ENCODE measurements around the gene PCDH15.

Gene PCDH15

DNA sequence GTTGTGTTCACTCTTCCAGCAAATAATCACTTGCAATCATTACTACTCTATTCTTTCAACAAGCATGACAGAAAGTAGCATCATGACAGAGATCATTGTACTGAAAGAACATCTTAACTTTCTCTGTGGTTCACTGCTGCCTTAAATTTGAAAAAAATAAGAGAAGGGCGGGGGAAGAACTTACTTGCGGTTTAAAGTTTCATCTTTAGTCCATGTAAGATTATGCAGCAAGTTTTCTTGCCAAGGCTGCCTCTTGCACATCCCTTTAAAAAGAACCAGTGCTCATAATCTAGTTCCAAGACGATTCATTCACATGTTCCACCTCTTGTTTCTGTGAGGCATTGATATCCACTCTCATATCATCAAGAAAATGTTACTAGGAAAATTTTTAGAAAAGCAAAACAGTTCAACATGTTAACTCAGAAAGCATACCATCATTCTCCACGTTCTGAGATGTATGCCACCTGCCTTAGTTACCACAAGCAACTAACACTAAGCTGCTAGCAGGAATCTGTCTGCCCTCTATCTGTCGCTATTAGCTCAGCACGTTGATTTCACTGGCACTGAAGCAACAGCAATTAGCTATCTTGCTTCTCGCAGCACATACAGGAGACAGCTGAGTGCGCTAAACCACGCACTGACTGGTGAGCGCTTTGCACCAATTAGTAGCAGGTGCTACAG is at the start of gene PCDH15:
PCDH15 (minus strand) TSS at position 491 of the 681 bp plus-strand sequence. CDS start 136,969 bp downstream, outside the sequence.
- no peak for DNase-seq (ENCODE audit: low read depth)

- DNase-seq (ENCODE audit: low read depth), result no peak
Observed at GRCh38 chr10:54843932-54844331, 42.9 kb upstream of the PCDH15 start.

- no peak for DNase-seq (ENCODE audit: low read depth)
Observed at GRCh38 chr10:54843085-54843646, 42.1 kb upstream of the PCDH15 start.

- DNase-seq (ENCODE audit: low read depth), result no peak
Observed at GRCh38 chr10:54837479-54837878, 36.4 kb upstream of the PCDH15 start.

- no peak for DNase-seq (ENCODE audit: low read depth)
Observed at GRCh38 chr10:54833029-54833428, 32.0 kb upstream of the PCDH15 start.

- no peak for DNase-seq (ENCODE audit: low read depth)
Observed at GRCh38 chr10:54826994-54827560, 26.0 kb upstream of the PCDH15 start.

DNA sequence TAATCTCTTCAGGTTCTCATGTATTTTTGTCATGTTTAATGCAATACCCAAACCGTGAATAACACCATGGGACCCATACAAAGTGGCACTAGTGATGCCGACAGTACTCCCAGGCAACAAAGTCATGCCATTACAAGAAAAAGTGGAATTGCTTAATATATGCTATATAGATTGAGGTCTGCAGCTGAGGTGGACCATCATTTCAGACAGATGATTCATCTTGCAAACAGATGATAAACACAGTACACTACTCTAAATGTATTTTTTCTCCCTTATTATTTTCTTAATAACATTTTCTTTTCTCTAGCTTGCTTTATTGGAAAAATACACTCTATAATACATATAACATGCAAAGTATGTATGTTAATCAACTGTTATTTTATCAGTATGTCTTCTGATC is 14.6 kb upstream of the PCDH15 start:
- DNase-seq (ENCODE audit: low read depth), result no peak

DNA sequence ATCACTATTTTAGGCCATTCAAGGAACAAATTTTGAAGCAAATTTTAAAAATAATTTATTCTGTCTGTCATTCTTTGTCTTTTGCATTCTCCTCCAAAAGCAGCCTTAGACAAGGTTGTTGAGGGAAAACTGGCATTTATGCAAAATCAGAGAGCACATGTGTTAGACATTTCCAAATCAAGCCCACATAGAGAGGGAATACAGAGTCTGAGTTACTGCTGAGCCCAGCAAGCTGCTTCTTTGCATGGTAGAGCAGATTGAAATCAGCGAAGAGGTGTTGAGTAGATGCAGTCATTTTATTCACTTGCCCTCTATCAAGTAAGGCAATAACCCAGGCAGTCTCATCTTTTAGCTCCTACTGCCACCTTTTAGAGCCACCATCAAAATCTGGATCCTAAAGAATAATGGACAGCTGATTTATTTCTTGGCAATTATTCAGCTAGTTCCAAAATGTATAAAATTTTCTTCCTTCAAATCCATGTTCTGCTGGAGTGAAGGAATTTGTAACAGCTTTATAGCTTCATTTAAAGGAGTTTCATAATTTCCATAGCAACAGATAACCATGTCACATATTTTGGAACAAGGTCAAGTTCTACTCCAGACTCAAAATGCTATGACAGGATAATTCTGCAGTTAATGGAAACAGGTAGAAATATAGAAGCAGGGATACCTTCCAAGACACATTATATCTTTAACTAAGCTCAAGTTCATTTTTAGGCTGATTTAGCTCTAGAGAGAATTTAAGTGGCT is 7.3 kb upstream of the PCDH15 start:
- DNase-seq (ENCODE audit: low read depth), result no peak

- no peak for DNase-seq (ENCODE audit: low read depth)
Observed at GRCh38 chr10:54799506-54799905, 1.5 kb downstream of the PCDH15 start.

- no peak for DNase-seq (ENCODE audit: low read depth)
Observed at GRCh38 chr10:54797636-54798321, 3.3 kb downstream of the PCDH15 start.

DNA sequence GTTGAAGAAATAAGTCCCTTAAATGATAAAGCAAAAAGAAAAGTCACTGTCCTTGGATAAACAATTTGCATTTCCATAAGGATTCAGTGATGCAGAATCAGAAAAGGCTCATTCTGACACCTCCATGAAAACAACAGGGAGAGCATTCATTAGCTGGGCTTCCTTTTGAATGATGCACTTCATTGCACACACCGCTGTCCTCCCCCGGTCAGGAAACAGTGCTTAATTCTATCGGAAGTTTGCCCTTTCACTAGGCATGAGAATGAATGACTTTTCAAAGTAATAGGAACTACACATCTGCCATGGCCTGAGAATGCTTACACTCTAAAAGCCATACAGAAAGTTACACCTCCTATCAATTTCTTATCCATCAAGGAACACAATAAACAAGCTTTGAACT is 4.2 kb downstream of the PCDH15 start:
- no peak for DNase-seq (ENCODE audit: low read depth)

GRCh38 chr10:54776622-54777021 is 24.4 kb downstream of the PCDH15 start:
- DNase-seq (ENCODE audit: low read depth), result no peak

GRCh38 chr10:54772468-54773122 is 28.4 kb downstream of the PCDH15 start:
- no peak for DNase-seq (ENCODE audit: low read depth)

GRCh38 chr10:54769051-54769450 is 32.0 kb downstream of the PCDH15 start:
- no peak for DNase-seq (ENCODE audit: low read depth)

DNA sequence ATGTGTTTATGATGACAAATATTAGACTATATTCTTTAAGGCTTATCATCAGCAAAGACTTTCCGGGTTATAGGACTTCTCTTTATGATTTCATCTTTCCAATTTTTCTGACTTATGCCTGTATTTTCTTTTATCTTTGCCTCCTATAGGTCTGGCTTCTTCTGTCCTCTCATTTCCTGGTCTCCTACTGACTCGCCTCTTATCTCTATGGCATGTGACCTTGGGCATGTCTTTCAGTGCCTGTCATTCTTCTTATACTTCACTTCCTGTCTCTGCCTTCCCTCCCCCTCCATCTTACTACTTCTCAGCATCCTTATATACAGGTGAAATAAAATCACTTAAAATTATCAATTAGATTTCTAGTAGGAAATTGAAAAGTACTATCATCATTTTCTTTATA is 42.2 kb downstream of the PCDH15 start:
- no peak for DNase-seq (ENCODE audit: low read depth)

DNA sequence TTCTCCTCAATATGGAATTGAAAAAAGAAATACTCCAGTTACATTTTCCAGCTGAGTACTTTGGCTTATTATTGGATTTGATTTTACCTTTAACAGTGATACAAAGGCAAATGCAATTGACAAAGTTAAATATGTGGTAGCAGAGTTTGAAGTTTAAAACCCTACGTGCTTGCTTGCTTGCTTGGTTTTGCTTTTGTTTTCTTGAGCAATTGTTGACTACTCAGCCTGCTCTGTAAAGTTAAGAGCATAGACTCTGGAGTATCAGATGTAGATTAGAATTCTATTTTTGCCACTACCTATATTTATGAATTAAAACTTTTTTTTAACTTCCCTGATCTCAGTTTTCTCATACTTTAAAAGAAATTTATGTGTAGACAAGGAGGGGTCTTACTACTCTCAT is 51.4 kb downstream of the PCDH15 start:
- DNase-seq (ENCODE audit: low read depth), result no peak

DNA sequence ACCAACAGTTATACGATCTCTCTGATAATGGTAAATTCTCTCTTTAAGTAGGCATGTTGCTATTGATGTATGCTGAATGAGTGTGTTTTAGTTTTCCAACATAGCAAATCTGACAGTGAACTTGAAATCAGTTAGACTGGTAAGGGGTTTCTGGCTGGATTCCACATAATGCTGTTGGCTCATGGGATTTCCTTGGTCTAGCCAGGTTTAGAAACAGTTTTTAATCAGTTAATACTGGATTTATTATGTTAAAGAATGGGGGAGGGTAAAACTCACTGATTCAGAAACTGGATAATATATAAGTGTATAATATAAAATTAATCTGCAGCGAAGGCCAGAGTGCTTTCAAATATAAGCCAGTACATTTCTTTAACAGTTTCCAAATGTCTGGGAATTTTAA is 55.6 kb downstream of the PCDH15 start:
- no peak for DNase-seq (ENCODE audit: low read depth)

DNA sequence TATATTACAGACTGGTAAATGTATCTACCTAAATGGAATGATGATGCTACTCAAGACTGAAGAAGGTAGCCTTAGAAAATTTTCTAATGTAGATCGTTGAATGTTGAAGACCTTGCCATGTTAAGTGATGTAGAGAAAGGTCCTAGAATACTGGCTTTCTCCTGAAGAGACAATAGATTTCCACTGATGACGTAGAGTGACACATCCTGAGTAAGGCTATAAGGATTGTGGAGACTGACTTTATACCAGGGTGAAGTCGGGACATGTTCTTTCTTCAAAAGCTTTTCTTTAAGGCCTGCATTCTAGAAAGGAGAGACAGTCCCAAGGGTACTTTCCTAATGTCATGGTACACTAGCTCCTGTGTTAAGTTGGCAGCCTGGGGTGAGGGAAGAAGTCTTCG is 58.6 kb downstream of the PCDH15 start:
- DNase-seq (ENCODE audit: low read depth), result no peak

- DNase-seq (ENCODE audit: low read depth), result no peak
Observed at GRCh38 chr10:54728511-54728910, 72.5 kb downstream of the PCDH15 start.

DNA sequence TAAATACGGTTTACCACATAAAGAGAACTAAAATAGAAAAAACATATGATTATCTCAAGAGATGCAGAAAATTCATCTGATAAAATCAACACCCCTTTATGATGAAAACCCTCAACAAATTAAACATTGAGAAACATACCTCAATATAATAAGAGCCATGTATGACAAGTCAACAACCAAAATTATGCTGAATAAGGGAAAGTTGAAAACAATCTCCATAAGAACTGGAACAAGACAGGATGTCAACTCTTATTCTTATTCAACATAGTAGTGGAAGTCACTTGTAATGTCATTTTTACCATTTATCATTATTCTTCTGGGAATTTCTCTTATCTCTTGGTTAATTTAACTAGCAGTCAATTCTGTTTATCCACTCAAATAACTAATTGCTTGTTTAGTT is 79.0 kb downstream of the PCDH15 start:
- DNase-seq (ENCODE audit: low read depth), result no peak

DNA sequence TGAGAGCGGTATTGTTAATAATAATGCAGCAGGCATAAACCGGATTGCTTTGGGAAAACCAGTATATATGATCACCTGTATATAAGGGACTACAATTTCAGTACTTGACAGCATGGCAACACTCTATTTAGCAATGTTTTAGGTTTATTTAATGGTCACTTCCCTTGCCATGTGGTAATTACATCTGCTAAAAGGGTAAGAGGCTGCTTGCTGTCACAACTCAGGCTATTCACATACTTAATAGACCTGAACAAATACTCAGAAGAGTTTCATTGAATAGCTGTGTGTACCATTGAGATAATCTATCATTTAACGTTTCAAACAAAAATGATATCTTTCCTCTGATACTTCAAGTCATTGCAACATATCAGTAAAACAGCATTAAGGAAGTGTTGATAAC is 90.1 kb downstream of the PCDH15 start:
- DNase-seq (ENCODE audit: low read depth), result no peak

DNA sequence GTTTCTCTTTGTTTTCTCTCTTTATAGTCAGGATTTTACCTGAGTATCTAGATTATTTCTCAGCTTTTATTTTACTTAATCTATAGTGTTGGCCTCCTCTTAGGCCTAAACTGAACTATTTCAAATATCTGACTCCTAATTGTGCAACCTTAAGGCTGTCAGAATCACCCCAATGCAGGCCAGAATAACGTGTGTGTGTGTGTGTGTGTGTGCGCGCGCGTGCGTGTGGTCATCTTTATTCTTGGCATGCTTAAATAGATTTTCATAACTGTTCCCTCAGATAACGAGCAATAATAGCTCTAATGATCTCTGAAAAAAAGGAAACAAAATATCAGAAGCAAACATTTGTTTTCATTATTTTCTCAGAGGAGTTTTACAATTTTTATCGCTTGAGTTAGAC is 92.4 kb downstream of the PCDH15 start:
- DNase-seq (ENCODE audit: low read depth), result no peak

All from amniotic epithelial cell (primary cell).